Transverse colon (tissue), 4 donors: Measurements from ENCODE around the gene RNF146. TPM values are rescaled to one million over a fixed set of nuclear protein-coding genes. Genes with fewer than 3 reads are reported as not detected.

Experiments
- DNase-seq: peaks from one replicate; pipeline ENCODE4 v3.0.0-alpha.2; 2019
- H3K27ac ChIP-seq, 4 donors: fragments of 200-600 bp; sonication (generic); 2 replicates each; pipeline ENCODE4 v1.5.1; 2016 to 2018; ENCODE audit warnings: inconsistent platforms in 4 of 4
- H3K27me3 ChIP-seq: fragments of 200-600 bp; sonication (generic); 2 replicates; pipeline ENCODE4 v1.5.1; 2017; ENCODE audit warnings: inconsistent platforms
- H3K36me3 ChIP-seq, 4 donors: fragments of 200-600 bp; sonication (generic); 2 replicates each; pipeline ENCODE4 v1.5.1; 2017 to 2019; ENCODE audit warnings: inconsistent platforms in 4 of 4
- H3K4me1 ChIP-seq, 4 donors: fragments of 200-600 bp; sonication (generic); 2 replicates each; pipeline ENCODE4 v1.5.1; 2017 to 2020; ENCODE audit warnings: inconsistent platforms in 4 of 4
- H3K4me3 ChIP-seq, 4 donors: fragments of 200-600 bp; sonication (generic); 1 replicate in 1 of 4; 2 replicates in 3 of 4; pipeline versions ENCODE4 v1.5.1 to v1.6.1; 2017 to 2019; ENCODE audit warnings: inconsistent platforms in 4 of 4
- H3K9me3 ChIP-seq, 2 donors: fragments of 200-600 bp; sonication (generic); 2 replicates each; pipeline ENCODE4 v1.5.1; 2017 to 2019; ENCODE audit warnings: inconsistent platforms in 2 of 2
- EP300 ChIP-seq: sonication (generic); formaldehyde crosslinking; IDR thresholded peaks from one replicate; pipeline ENCODE4 v1.6.1; 2017; ENCODE audit warnings: antibody characterized with exemption, low read depth
- POLR2A ChIP-seq: fragments of 450-650 bp; IDR thresholded peaks from one replicate; pipeline ENCODE4 v1.6.1; 2016; ENCODE audit warnings: antibody characterized with exemption, mild to moderate bottlenecking, moderate library complexity
- POLR2AphosphoS5 ChIP-seq, 3 donors: sonication (generic); formaldehyde crosslinking; IDR thresholded peaks; one replicate each; pipeline ENCODE4 v1.6.1; 2016; ENCODE audit warnings: antibody characterized with exemption in 3 of 3
- WGBS, 2 donors: methylation state at CpG; one replicate each; pipeline ENCODE4 v1.1.5; 2018; ENCODE audit warnings: low coverage in 1 of 2; 5-methylcytosine and 5-hydroxymethylcytosine counted together
- in situ Hi-C, 4 donors: fragments of 200-750 bp; cut with MboI; loops; one replicate each; pipeline versions ENCODE4 v1.15.0 to v1.15.1; 2017; ENCODE audit warnings: low sequenced_read_pairs in 3 of 4, low pct_ligation_motif_present in 1 of 4, low pct_unique_long_range_greater_than_20kb in 1 of 4
- intact Hi-C: fragments of 100-400 bp; cut with DNase I; formaldehyde crosslinking; loops from one replicate; pipeline ENCODE4 v1.15.1; 2023; ENCODE audit warnings: low total_unique reads
- total RNA-seq, 4 donors: library from RNA; depleted of rRNA; stranded (reverse); fragments of >200 nt; gene quantifications; one replicate each; pipeline ENCODE4 v1.1.0, GENCODE V29; 2016
- TF ChIP-seq, protein P1 (sequence below), 5 experiments: fragments of 200-600 bp in 3 of 5; fragments of 450-650 bp in 2 of 5; sonication (generic) in 3 of 5; IDR thresholded peaks; 1 replicate in 2 of 5; 2 replicates in 3 of 5; pipeline ENCODE4 v1.5.1; 2016 to 2017; ENCODE audit warnings: antibody characterized with exemption in 5 of 5, inconsistent platforms in 3 of 5, mild to moderate bottlenecking in 2 of 5, moderate library complexity in 1 of 5

Gene RNF146
- total RNA-seq, 4 donors from 2014 or later = 10.3 to 58.1 (median 29.0) TPM

DNA sequence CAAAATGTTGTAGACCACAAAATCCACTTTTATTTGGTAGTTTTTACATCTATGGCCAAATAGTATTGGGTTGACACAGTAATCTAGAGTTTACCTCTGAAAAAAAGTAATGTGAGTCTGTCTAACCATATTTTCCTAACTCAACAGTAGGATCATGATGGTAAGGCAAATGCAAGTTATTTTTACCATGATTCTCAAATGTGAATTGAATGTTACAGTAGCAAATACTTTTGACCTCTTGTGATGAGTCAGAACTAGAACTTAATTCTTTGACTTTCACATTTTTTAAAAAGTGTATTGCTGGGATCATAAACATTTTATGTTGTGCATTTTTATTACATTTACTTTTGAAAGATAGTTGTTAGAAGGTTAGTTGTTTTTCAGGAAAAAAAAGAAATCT is 22.0 kb downstream of the RNF146 start:
- Histone ChIP-seq H3K27ac (no peak overlapping the region), H3K9me3 (no peaks in the 10 kb centered on the region), H3K27me3 (no peaks in the 10 kb centered on the region), H3K4me1 (peaks cover 0 to 10% (median 3%) of the 10 kb centered on the region in 4 donors), H3K36me3 (peaks cover 0 to 14% (median 7%) of the 10 kb centered on the region in 4 donors), H3K4me3 (no peak overlapping the region)
- DNase-seq = no peak
- intact Hi-C loops (no loop called here), in situ Hi-C loops (no loop called here)
- TF ChIP-seq POLR2A (no peak), EP300 (no peak), POLR2AphosphoS5 (IDR thresholded peaks at IDR 0.05) (no peak)
- TF ChIP-seq, protein P1, sequence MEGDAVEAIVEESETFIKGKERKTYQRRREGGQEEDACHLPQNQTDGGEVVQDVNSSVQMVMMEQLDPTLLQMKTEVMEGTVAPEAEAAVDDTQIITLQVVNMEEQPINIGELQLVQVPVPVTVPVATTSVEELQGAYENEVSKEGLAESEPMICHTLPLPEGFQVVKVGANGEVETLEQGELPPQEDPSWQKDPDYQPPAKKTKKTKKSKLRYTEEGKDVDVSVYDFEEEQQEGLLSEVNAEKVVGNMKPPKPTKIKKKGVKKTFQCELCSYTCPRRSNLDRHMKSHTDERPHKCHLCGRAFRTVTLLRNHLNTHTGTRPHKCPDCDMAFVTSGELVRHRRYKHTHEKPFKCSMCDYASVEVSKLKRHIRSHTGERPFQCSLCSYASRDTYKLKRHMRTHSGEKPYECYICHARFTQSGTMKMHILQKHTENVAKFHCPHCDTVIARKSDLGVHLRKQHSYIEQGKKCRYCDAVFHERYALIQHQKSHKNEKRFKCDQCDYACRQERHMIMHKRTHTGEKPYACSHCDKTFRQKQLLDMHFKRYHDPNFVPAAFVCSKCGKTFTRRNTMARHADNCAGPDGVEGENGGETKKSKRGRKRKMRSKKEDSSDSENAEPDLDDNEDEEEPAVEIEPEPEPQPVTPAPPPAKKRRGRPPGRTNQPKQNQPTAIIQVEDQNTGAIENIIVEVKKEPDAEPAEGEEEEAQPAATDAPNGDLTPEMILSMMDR (IDR thresholded peaks at IDR 0.05) = no peak

- in situ Hi-C loops = no loop called here
These were observed 23.3 kb downstream of the RNF146 start for GRCh38 chr6:127289934-127290333.

GRCh38 chr6:127290391-127291265 is 24.0 kb downstream of the RNF146 start:
- H3K4me1 ChIP-seq = peaks cover 0 to 10% (median 3%) of the 10 kb centered on the region in 4 donors
- WGBS, 2 donors = 69 to 77% methylated on average over 4 of the region's 4 CpGs
- no peak overlapping the region for H3K4me3 ChIP-seq
- in situ Hi-C loops (no loop called here), intact Hi-C loops (no loop called here)
- no peaks in the 10 kb centered on the region for H3K9me3 ChIP-seq
- H3K27me3 ChIP-seq = no peaks in the 10 kb centered on the region
- no peak overlapping the region for H3K27ac ChIP-seq
- H3K36me3 ChIP-seq = peaks cover 0 to 14% (median 7%) of the 10 kb centered on the region in 4 donors
- DNase-seq = no peak
- TF ChIP-seq EP300 (no peak), POLR2AphosphoS5 (IDR thresholded peaks at IDR 0.05) (no peak), POLR2A (no peak)
- TF ChIP-seq, protein P1 (IDR thresholded peaks at IDR 0.05) = no peak

More at GRCh38 chr6:127289934-127290333, 23.3 kb downstream of the RNF146 start:
- Histone ChIP-seq H3K36me3 (peaks cover 0 to 14% (median 7%) of the 10 kb centered on the region in 4 donors), H3K4me1 (peaks cover 0 to 10% (median 3%) of the 10 kb centered on the region in 4 donors), H3K27me3 (no peaks in the 10 kb centered on the region), H3K9me3 (no peaks in the 10 kb centered on the region), H3K4me3 (no peak overlapping the region), H3K27ac (no peak overlapping the region)
- 78 to 80% methylated on average over 3 to 5 of the region's 5 CpGs for WGBS, 2 donors
- intact Hi-C loops = no loop called here
- no peak for DNase-seq
- TF ChIP-seq POLR2AphosphoS5 (IDR thresholded peaks at IDR 0.05) (no peak), POLR2A (no peak), EP300 (no peak)
- TF ChIP-seq, protein P1 (IDR thresholded peaks at IDR 0.05) = no peak

DNA sequence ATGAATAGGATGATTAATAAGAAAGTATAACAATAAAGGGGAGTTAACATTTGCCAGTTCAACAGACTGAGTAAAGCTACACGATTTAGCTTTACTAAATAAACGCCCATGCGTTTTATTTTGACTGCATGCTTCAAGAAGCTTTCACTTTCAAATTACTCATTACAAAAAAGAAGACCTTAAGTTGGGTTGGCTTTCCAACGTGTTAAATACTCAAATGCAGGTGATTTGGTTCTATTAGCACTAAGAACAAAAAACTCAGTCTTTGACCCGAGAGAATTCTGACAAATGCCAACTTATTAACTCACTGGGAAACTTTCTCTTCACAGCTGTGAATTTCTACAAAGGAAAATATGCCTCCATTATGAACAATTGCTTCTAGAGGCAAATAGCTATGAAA is 24.8 kb downstream of the RNF146 start:
- H3K9me3 ChIP-seq = no peaks in the 10 kb centered on the region
- in situ Hi-C loops (no loop called here), intact Hi-C loops (no loop called here)
- no peak overlapping the region for H3K4me3 ChIP-seq
- TF ChIP-seq, protein P1 (IDR thresholded peaks at IDR 0.05) = no peak
- TF ChIP-seq EP300 = no peak
- no peak for TF ChIP-seq POLR2A
- TF ChIP-seq POLR2AphosphoS5 (IDR thresholded peaks at IDR 0.05) = no peak
- peaks cover 0 to 10% (median 3%) of the 10 kb centered on the region in 4 donors for H3K4me1 ChIP-seq
- H3K36me3 ChIP-seq = peaks cover 0 to 10% (median 4%) of the 10 kb centered on the region in 4 donors
- no peaks in the 10 kb centered on the region for H3K27me3 ChIP-seq
- H3K27ac ChIP-seq = no peak overlapping the region
- WGBS, 2 donors = 43 to 44% methylated on average over 5 of the region's 5 CpGs
- DNase-seq = no peak
